DMS79 treated with DMSO at 0.1 percent for 48 hours (cell line): ENCODE results near the gene LIPG.
A peak's percentile ranks its signal among the peaks of the same experiment; 100 is the strongest.

Experiments
- DNase-seq: peaks from one replicate; lab custom pipeline; 2025; lab: John Stamatoyannopoulos, UW

LIPG gene

DNA sequence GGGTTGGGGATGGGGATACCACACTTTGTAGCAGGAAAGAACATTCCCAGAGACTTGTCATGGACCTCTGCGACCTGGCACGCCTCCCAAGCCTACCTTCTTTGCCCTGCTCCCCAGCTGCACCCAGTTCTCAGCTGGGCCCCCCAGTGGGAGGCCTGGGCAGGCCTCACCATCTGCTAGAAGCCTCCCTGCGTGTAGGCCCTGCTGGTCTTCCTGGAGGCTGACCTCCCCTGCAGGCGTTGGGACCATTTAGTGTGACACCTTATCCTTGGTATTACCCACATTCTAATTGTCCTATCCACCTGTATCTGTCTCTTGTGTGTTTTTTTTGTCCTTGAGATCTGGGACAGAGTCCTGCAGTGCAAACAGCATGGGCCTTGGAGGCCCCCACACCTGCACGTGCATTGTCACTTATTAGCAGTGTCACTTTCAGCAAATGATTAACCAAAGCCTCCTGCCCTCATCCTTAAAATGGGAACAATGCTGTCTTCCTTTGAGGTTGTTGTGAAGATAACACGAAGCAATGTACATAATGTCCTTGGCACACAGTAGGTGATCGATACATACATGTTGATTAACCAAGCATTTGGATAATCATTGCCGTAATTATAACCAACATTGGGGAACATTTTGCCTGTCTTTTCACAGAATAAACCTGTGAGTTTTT, 77.2 kb downstream of the LIPG start:
- DNase-seq, result no peak

GRCh38 chr18:49639643-49640391, 78.0 kb downstream of the LIPG start:
- no peak for DNase-seq

- no peak for DNase-seq
These were observed 78.9 kb downstream of the LIPG start for GRCh38 chr18:49640741-49641140.

- DNase-seq, result no peak
These were observed 83.3 kb downstream of the LIPG start for GRCh38 chr18:49645196-49645595.

- peak; percentile 39 for DNase-seq
These were observed 84.0 kb downstream of the LIPG start for GRCh38 chr18:49645841-49646351.

DNA sequence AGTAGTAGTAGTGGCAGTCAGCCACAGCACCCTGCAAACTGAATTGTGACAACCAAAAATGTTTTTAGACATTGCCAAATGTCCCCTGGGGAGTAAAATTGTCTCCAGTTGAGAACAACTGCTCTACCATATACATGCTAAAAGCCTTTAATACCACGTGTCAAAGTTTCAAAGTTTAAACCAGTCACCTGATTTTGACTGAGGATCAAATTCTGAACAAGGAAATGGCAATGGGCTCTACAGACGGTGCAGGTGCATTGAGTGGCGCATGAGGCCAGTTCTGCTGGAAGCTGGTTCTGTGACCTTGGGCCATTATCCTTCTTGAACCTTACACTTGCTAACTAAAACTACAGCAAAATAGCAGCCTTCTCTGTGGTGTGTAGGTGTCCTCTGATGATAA, 85.0 kb downstream of the LIPG start:
- no peak for DNase-seq

DNA sequence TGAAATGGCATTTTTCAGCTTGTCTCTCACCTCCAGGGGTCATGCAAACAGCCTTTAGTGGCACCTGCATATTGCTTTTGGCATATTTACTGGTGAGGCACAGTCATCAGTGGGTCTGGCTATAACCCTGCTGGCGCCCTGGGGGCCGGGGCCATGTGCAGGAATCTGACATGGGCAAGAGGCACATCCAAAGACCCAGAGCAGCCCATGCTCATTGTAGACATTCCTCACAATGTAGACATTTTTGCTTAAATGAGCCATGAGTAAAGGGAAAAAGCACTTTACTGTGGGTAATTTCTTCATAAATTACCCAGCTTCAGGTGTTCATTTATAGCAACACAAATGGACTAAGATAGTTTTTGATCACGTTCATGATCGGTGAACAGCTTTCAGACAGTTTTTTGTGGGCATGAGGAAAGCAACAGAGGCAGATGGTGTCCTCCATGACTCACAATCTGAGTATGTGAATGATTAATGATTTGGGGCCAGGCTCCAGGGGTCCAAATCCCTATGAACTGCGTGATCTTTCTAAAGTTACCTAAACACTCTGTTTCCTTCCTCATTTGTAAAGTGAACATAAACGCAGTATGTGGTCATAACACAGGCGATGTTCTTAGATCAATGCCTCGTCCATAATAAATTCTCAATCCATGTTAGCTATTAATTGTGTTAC, 85.8 kb downstream of the LIPG start:
- DNase-seq, result no peak

GRCh38 chr18:49648326-49648725, 86.5 kb downstream of the LIPG start:
- DNase-seq, result no peak
